Common myeloid progenitor, CD34-positive (primary cell): ENCODE measurements around the gene RHEB.

Experiments
- CTCF ChIA-PET: fragments of 350-600 bp; sonication (Branson Sonifier 250); formaldehyde crosslinking; loops from one replicate; lab custom pipeline; 2021; ENCODE audit warnings: antibody characterized with exemption; lab: Charles Lee
- POLR2A ChIA-PET: fragments of 350-600 bp; sonication (Branson Sonifier 250); formaldehyde crosslinking; loops from one replicate; lab custom pipeline; 2021; ENCODE audit warnings: antibody characterized with exemption; lab: Charles Lee
- DNase-seq, 3 donors: peaks; one replicate each; pipeline versions ENCODE4 v3.0.0 to v3.0.0-alpha.2; 2013
- H3K27ac ChIP-seq, 2 experiments: 1 replicate in 1 of 2; 2 replicates in 1 of 2; pipeline ENCODE4 v1.7.0; 2013; ENCODE audit warnings: inconsistent platforms in 2 of 2, low read length in 2 of 2, mild to moderate bottlenecking in 2 of 2, low read depth in 1 of 2, moderate library complexity in 1 of 2; ENCODE audit not compliant: severe bottlenecking in 2 of 2, insufficient read depth in 1 of 2, poor library complexity in 1 of 2
- H3K27me3 ChIP-seq, 5 experiments: replicated peaks in 2 of 5; 1 replicate in 3 of 5; 2 replicates in 2 of 5; pipeline versions ENCODE4 v1.6.1 to v1.7.0; 2013; ENCODE audit warnings: low read length in 4 of 5, mild to moderate bottlenecking in 2 of 5, moderate library complexity in 2 of 5, inconsistent platforms in 1 of 5; ENCODE audit not compliant: insufficient read depth in 5 of 5, control insufficient read depth in 4 of 5
- H3K36me3 ChIP-seq, 4 experiments: 1 replicate in 2 of 4; 2 replicates in 2 of 4; pipeline versions ENCODE4 v1.6.1 to v1.7.0; 2013; ENCODE audit warnings: low read length in 3 of 4, control low read depth in 1 of 4, mild to moderate bottlenecking in 1 of 4; ENCODE audit not compliant: control insufficient read depth in 4 of 4, insufficient read depth in 4 of 4
- H3K4me1 ChIP-seq, 4 experiments: 1 replicate in 3 of 4; 2 replicates in 1 of 4; pipeline versions ENCODE4 v1.6.1 to v1.7.1; 2013; ENCODE audit warnings: low read length in 3 of 4, mild to moderate bottlenecking in 3 of 4, control low read depth in 1 of 4, inconsistent platforms in 1 of 4, moderate library complexity in 1 of 4; ENCODE audit not compliant: control insufficient read depth in 4 of 4, insufficient read depth in 4 of 4; ENCODE audit errors: control extremely low read depth in 1 of 4
- H3K4me3 ChIP-seq, 7 experiments: 1 replicate in 4 of 7; 2 replicates in 3 of 7; pipeline versions ENCODE4 v1.5.1 to v1.7.0; 2013; ENCODE audit warnings: mild to moderate bottlenecking in 7 of 7, low read length in 6 of 7, moderate library complexity in 6 of 7, inconsistent platforms in 2 of 7, low read depth in 2 of 7, control low read depth in 1 of 7; ENCODE audit not compliant: insufficient read depth in 4 of 7, control insufficient read depth in 1 of 7; ENCODE audit errors: extremely low read depth in 1 of 7
- H3K9me3 ChIP-seq, 5 experiments: 1 replicate in 4 of 5; 2 replicates in 1 of 5; pipeline versions ENCODE4 v1.6.1 to v1.7.1; 2013; ENCODE audit warnings: low read length in 4 of 5, mild to moderate bottlenecking in 2 of 5, inconsistent platforms in 1 of 5, low read depth in 1 of 5, moderate library complexity in 1 of 5; ENCODE audit not compliant: control insufficient read depth in 4 of 5, insufficient read depth in 2 of 5; ENCODE audit errors: control extremely low read depth in 1 of 5
- WGBS: methylation state at CpG from one replicate; pipeline ENCODE4 v1.1.5; 2013; ENCODE audit not compliant: insufficient coverage; 5-methylcytosine and 5-hydroxymethylcytosine counted together

Gene RHEB

DNA sequence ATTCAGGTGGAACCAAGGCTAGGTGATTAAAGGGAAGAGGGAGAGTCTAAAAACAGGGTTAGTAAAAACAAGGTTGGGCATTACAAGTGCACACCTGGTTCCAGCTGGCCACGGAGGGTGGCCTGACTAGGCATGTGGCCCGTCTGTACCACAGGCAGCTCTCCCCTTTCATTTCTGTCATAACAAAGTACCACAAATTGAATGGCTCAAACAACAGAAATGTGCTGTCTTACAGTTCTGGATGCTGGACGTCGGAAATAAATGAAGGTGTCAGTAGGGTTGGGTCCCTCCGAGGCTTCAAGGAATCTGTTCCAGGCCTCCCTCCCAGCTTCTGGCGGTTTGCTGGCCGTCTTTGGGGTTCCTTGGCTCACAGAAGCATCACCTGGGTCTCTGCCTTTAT lies 96.5 kb downstream of the RHEB start:
- no peaks in the 10 kb centered on the region for H3K36me3 ChIP-seq
- ChIA-PET CTCF (interaction anchor here (0.7 to 1.7 kb wide), 3 partner anchors 11 to 18 kb away, joined by 3 read pairs; no protein-coding TSS in a partner anchor), POLR2A (no interaction called here)
- peaks cover 0 to 17% (median 2%) of the 10 kb centered on the region in 5 experiments for H3K27me3 ChIP-seq
- H3K4me3 ChIP-seq = no peak overlapping the region
- H3K27ac ChIP-seq = no peak overlapping the region
- WGBS = 100% methylated on average over 7 of the region's 7 CpGs
- H3K9me3 ChIP-seq = peaks cover 2 to 36% (median 12%) of the 10 kb centered on the region in 5 experiments
- H3K4me1 ChIP-seq = peaks cover 0 to 6% (median under 1%) of the 10 kb centered on the region in 4 experiments
- no peak for DNase-seq

DNA sequence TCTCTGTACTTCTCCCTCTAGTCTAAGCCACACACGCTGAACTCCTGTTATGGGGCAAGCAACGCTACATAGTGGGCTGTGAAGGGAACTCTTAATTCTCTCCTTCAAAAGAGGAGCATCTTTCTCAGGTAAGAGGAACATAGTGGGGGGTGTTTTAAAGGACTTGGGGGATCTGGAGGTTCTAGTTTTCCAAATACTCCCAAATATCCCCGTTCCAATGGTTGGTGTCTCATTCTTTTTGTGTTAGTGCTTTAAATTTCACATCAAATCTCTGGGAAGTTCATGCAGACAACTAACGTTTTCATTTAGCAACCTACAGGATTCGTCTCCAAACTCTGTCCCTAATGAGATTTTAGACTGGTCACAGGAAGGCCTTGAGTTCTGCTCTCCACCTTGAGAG lies 97.5 kb downstream of the RHEB start:
- POLR2A ChIA-PET = no interaction called here
- no peaks in the 10 kb centered on the region for H3K4me1 ChIP-seq
- CTCF ChIA-PET = interaction anchor here (1.7 kb wide), 1 partner anchor 13 kb away, joined by 3 read pairs; no protein-coding TSS in a partner anchor
- H3K36me3 ChIP-seq = no peaks in the 10 kb centered on the region
- no peak overlapping the region for H3K27ac ChIP-seq
- H3K27me3 ChIP-seq = peaks cover 0 to 10% (median 2%) of the 10 kb centered on the region in 5 experiments
- 96% methylated on average over 2 of the region's 5 CpGs for WGBS
- peaks cover 2 to 36% (median 12%) of the 10 kb centered on the region in 5 experiments for H3K9me3 ChIP-seq
- DNase-seq = no peak
- H3K4me3 ChIP-seq = no peak overlapping the region

DNA sequence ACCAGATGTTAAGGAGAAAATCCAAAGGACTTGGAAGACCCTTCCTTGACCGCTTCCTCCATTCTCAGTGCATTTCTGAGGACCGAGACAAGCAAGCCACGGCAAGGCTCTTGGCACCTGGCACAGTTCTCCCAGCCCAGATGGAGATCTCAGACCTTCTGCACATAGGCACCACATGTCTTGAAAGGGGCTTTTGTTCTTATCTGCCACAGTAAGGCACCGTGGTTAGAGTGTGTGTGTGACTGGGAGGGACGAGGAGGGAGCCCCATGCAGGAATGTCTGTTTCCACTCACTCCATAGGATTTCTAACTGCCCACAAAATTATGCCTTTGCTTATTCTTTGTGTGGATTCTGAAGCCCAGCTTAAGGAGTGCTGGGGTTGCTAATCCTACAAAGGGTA lies 99.6 kb downstream of the RHEB start:
- ChIA-PET CTCF (interaction anchor here (1.3 kb wide), 1 partner anchor 52 kb away, joined by 3 read pairs; no protein-coding TSS in a partner anchor), POLR2A (no interaction called here)
- no peak for DNase-seq

GRCh38 chr7:151416941-151417315 lies 102.8 kb downstream of the RHEB start:
- Histone ChIP-seq H3K36me3 (no peaks in the 10 kb centered on the region), H3K4me1 (peaks cover 0 to 12% (median 0%) of the 10 kb centered on the region in 4 experiments), H3K9me3 (peaks cover 2 to 25% (median 12%) of the 10 kb centered on the region in 5 experiments), H3K4me3 (no peak overlapping the region), H3K27me3 (peaks cover 0 to 33% (median 7%) of the 10 kb centered on the region in 5 experiments), H3K27ac (no peak overlapping the region)
- no peak for DNase-seq
- POLR2A ChIA-PET = no interaction called here
- WGBS = 94% methylated on average over 11 of the region's 11 CpGs
- CTCF ChIA-PET = interaction anchor here (1.4 kb wide), 1 partner anchor 33 kb away, joined by 3 read pairs; no protein-coding TSS in a partner anchor

More for the DNA sequence above, 99.6 kb downstream of the RHEB start:
- H3K27me3 ChIP-seq = peaks cover 0 to 9% (median 4%) of the 10 kb centered on the region in 5 experiments
- peaks cover 0 to 10% (median 0%) of the 10 kb centered on the region in 4 experiments for H3K4me1 ChIP-seq
- WGBS = 100% methylated on average over 3 of the region's 5 CpGs
- no peak overlapping the region for H3K27ac ChIP-seq
- no peak overlapping the region for H3K4me3 ChIP-seq
- H3K36me3 ChIP-seq = no peaks in the 10 kb centered on the region
- peaks cover 2 to 36% (median 12%) of the 10 kb centered on the region in 5 experiments for H3K9me3 ChIP-seq

GRCh38 chr7:151416112-151416940 lies 103.4 kb downstream of the RHEB start:
- Histone ChIP-seq H3K36me3 (no peaks in the 10 kb centered on the region), H3K27me3 (peaks cover 0 to 39% (median 11%) of the 10 kb centered on the region in 5 experiments), H3K4me3 (no peak overlapping the region), H3K4me1 (peaks cover 0 to 18% (median 6%) of the 10 kb centered on the region in 4 experiments), H3K27ac (no peak overlapping the region), H3K9me3 (peaks cover 2 to 19% (median 8%) of the 10 kb centered on the region in 5 experiments)
- 93% methylated on average over 7 of the region's 10 CpGs for WGBS
- no peak for DNase-seq
- CTCF ChIA-PET = interaction anchor here (1.4 kb wide), 1 partner anchor 32 kb away, joined by 3 read pairs; no protein-coding TSS in a partner anchor
- POLR2A ChIA-PET = no interaction called here
